ENCODE results near the gene LTC4S.

- TF ChIP-seq CTCF (IDR thresholded peaks at IDR 0.05) = no peak
- no peak for TF ChIP-seq POLR2AphosphoS5 (IDR thresholded peaks at IDR 0.05)
- TF ChIP-seq POLR2A (IDR thresholded peaks at IDR 0.05) = no peak
- TF ChIP-seq EP300 (IDR thresholded peaks at IDR 0.05) = no peak
Observed at GRCh38 chr5:179824745-179825112, 30.9 kb downstream of the LTC4S start.
